ENCODE results near the gene TRUB1.

Gene TRUB1

GRCh38 chr10:114975091-114975490 is 37.1 kb downstream of the TRUB1 start:
- no peaks in the 10 kb centered on the region for H3K27me3 Mint-ChIP-seq
- no peak overlapping the region for H3K4me3 Mint-ChIP-seq
- peaks cover 36% of the 10 kb centered on the region for H3K36me3 Mint-ChIP-seq (ENCODE audit: low read depth)
- DNase-seq (no peak), ATAC-seq (no peak)
- peaks cover 5% of the 10 kb centered on the region for H3K4me1 Mint-ChIP-seq
- H3K9me3 Mint-ChIP-seq, result no peaks in the 10 kb centered on the region
- no peak overlapping the region for H3K27ac Mint-ChIP-seq

GRCh38 chr10:114982989-114983388 is 45.0 kb downstream of the TRUB1 start:
- Mint-ChIP-seq H3K4me3 (no peak overlapping the region), H3K4me1 (no peaks in the 10 kb centered on the region), H3K27me3 (no peaks in the 10 kb centered on the region), H3K9me3 (peaks cover 41% of the 10 kb centered on the region), H3K36me3 (ENCODE audit: low read depth) (peaks cover 73% of the 10 kb centered on the region), H3K27ac (no peak overlapping the region)
- no peak for ATAC-seq
- no peak for DNase-seq

- Mint-ChIP-seq H3K27ac (no peak overlapping the region), H3K36me3 (ENCODE audit: low read depth) (peaks cover 42% of the 10 kb centered on the region), H3K4me1 (no peaks in the 10 kb centered on the region), H3K27me3 (no peaks in the 10 kb centered on the region), H3K9me3 (peaks cover 28% of the 10 kb centered on the region), H3K4me3 (no peak overlapping the region)
- DNase-seq (no peak), ATAC-seq (no peak)
These were observed 50.0 kb downstream of the TRUB1 start for GRCh38 chr10:114987995-114988394.

- DNase-seq (no peak), ATAC-seq (no peak)
- H3K4me1 Mint-ChIP-seq, result no peaks in the 10 kb centered on the region
- peaks cover 17% of the 10 kb centered on the region for H3K36me3 Mint-ChIP-seq (ENCODE audit: low read depth)
- no peak overlapping the region for H3K27ac Mint-ChIP-seq
- H3K27me3 Mint-ChIP-seq, result no peaks in the 10 kb centered on the region
- no peak overlapping the region for H3K4me3 Mint-ChIP-seq
- peaks cover 2% of the 10 kb centered on the region for H3K9me3 Mint-ChIP-seq
These were observed 52.6 kb downstream of the TRUB1 start for GRCh38 chr10:114990586-114990985.

- Mint-ChIP-seq H3K4me1 (no peaks in the 10 kb centered on the region), H3K36me3 (ENCODE audit: low read depth) (peaks cover 13% of the 10 kb centered on the region), H3K9me3 (no peaks in the 10 kb centered on the region), H3K27me3 (no peaks in the 10 kb centered on the region), H3K27ac (no peak overlapping the region), H3K4me3 (no peak overlapping the region)
- ATAC-seq, result no peak
- no peak for DNase-seq
These were observed 53.0 kb downstream of the TRUB1 start for GRCh38 chr10:114990991-114991390.

GRCh38 chr10:114992189-114992775 is 54.3 kb downstream of the TRUB1 start:
- Mint-ChIP-seq H3K27me3 (no peaks in the 10 kb centered on the region), H3K4me3 (no peak overlapping the region), H3K4me1 (no peaks in the 10 kb centered on the region), H3K27ac (no peak overlapping the region), H3K36me3 (ENCODE audit: low read depth) (peaks cover 11% of the 10 kb centered on the region), H3K9me3 (no peaks in the 10 kb centered on the region)
- ATAC-seq (no peak), DNase-seq (no peak)

GRCh38 chr10:114995468-114996247 is 57.7 kb downstream of the TRUB1 start:
- no peak for DNase-seq
- H3K36me3 Mint-ChIP-seq (ENCODE audit: low read depth), result peaks cover 1% of the 10 kb centered on the region
- no peak overlapping the region for H3K4me3 Mint-ChIP-seq
- H3K4me1 Mint-ChIP-seq, result no peaks in the 10 kb centered on the region
- H3K27me3 Mint-ChIP-seq, result no peaks in the 10 kb centered on the region
- ATAC-seq, result no peak
- no peaks in the 10 kb centered on the region for H3K9me3 Mint-ChIP-seq
- H3K27ac Mint-ChIP-seq, result no peak overlapping the region

- Mint-ChIP-seq H3K4me1 (no peaks in the 10 kb centered on the region), H3K36me3 (ENCODE audit: low read depth) (no peaks in the 10 kb centered on the region), H3K27ac (no peak overlapping the region), H3K9me3 (no peaks in the 10 kb centered on the region), H3K4me3 (no peak overlapping the region), H3K27me3 (no peaks in the 10 kb centered on the region)
- no peak for ATAC-seq
- no peak for DNase-seq
These were observed 58.5 kb downstream of the TRUB1 start for GRCh38 chr10:114996542-114996941.

- Mint-ChIP-seq H3K36me3 (ENCODE audit: low read depth) (no peaks in the 10 kb centered on the region), H3K9me3 (no peaks in the 10 kb centered on the region), H3K27me3 (no peaks in the 10 kb centered on the region), H3K4me1 (no peaks in the 10 kb centered on the region), H3K27ac (no peak overlapping the region), H3K4me3 (no peak overlapping the region)
- no peak for DNase-seq
- ATAC-seq, result no peak
These were observed 61.0 kb downstream of the TRUB1 start for GRCh38 chr10:114998993-114999392.

GRCh38 chr10:115001506-115002381 is 63.7 kb downstream of the TRUB1 start:
- Mint-ChIP-seq H3K27me3 (peaks cover 6% of the 10 kb centered on the region), H3K4me1 (no peaks in the 10 kb centered on the region), H3K9me3 (no peaks in the 10 kb centered on the region), H3K36me3 (ENCODE audit: low read depth) (no peaks in the 10 kb centered on the region), H3K4me3 (no peak overlapping the region), H3K27ac (no peak overlapping the region)
- no peak for ATAC-seq
- no peak for DNase-seq

- no peak overlapping the region for H3K27ac Mint-ChIP-seq
These were observed 65.4 kb downstream of the TRUB1 start for GRCh38 chr10:115003396-115003795.

GRCh38 chr10:115004236-115004862 is 66.4 kb downstream of the TRUB1 start:
- ATAC-seq (no peak), DNase-seq (no peak)
- no peak overlapping the region for H3K27ac Mint-ChIP-seq
- H3K4me1 Mint-ChIP-seq, result peaks cover 3% of the 10 kb centered on the region
- peaks cover 11% of the 10 kb centered on the region for H3K27me3 Mint-ChIP-seq
- peaks cover 5% of the 10 kb centered on the region for H3K9me3 Mint-ChIP-seq
- no peaks in the 10 kb centered on the region for H3K36me3 Mint-ChIP-seq (ENCODE audit: low read depth)
- no peak overlapping the region for H3K4me3 Mint-ChIP-seq

More at GRCh38 chr10:115003396-115003795, 65.4 kb downstream of the TRUB1 start:
- H3K36me3 Mint-ChIP-seq (ENCODE audit: low read depth), result no peaks in the 10 kb centered on the region
- H3K9me3 Mint-ChIP-seq, result no peaks in the 10 kb centered on the region
- no peak overlapping the region for H3K4me3 Mint-ChIP-seq
- ATAC-seq (no peak), DNase-seq (no peak)
- H3K27me3 Mint-ChIP-seq, result peaks cover 6% of the 10 kb centered on the region
- H3K4me1 Mint-ChIP-seq, result no peaks in the 10 kb centered on the region

GRCh38 chr10:115005771-115006170 is 67.8 kb downstream of the TRUB1 start:
- Mint-ChIP-seq H3K9me3 (peaks cover 8% of the 10 kb centered on the region), H3K4me1 (peaks cover 6% of the 10 kb centered on the region), H3K27me3 (peaks cover 13% of the 10 kb centered on the region), H3K27ac (no peak overlapping the region), H3K36me3 (ENCODE audit: low read depth) (no peaks in the 10 kb centered on the region), H3K4me3 (no peak overlapping the region)
- ATAC-seq (no peak), DNase-seq (no peak)

- Mint-ChIP-seq H3K4me1 (no peaks in the 10 kb centered on the region), H3K27me3 (peaks cover 10% of the 10 kb centered on the region), H3K36me3 (ENCODE audit: low read depth) (no peaks in the 10 kb centered on the region), H3K27ac (no peak overlapping the region), H3K4me3 (no peak overlapping the region), H3K9me3 (no peaks in the 10 kb centered on the region)
- DNase-seq (no peak), ATAC-seq (no peak)
These were observed 80.4 kb downstream of the TRUB1 start for GRCh38 chr10:115018185-115018931.

Data from activated naive CD8-positive, alpha-beta T cell treated with anti-CD3 and anti-CD28 coated beads, Interleukin-2, amount 50 U/mL, for 24 hours (primary cell).